Mucosa of stomach (tissue), 1 donor: ENCODE results near the gene AKAP8.
"Not testable (repeated sequence)": the region's sequence is repeated elsewhere in the genome, so short reads cannot be mapped to it uniquely, and the experiment has no call there.

Source experiments
- H3K27me3 ChIP-seq: one replicate; pipeline ENCODE4 v1.7.0; 2013; ENCODE audit warnings: mild to moderate bottlenecking, low read length; ENCODE audit not compliant: control insufficient read depth, insufficient read depth
- H3K36me3 ChIP-seq: one replicate; pipeline ENCODE4 v1.7.0; 2013; ENCODE audit warnings: low read length; ENCODE audit not compliant: control insufficient read depth, insufficient read depth
- H3K4me1 ChIP-seq: one replicate; pipeline ENCODE4 v1.7.0; 2013; ENCODE audit warnings: mild to moderate bottlenecking, low read length; ENCODE audit not compliant: control insufficient read depth, insufficient read depth
- H3K4me3 ChIP-seq: one replicate; pipeline ENCODE4 v1.7.0; 2013; ENCODE audit warnings: low read length
- H3K9ac ChIP-seq: one replicate; pipeline ENCODE4 v1.7.0; 2013; ENCODE audit warnings: mild to moderate bottlenecking, low read length, moderate library complexity
- H3K9me3 ChIP-seq: one replicate; pipeline ENCODE4 v1.7.0; 2013; ENCODE audit warnings: mild to moderate bottlenecking, low read length, moderate library complexity; ENCODE audit not compliant: control insufficient read depth
- donor health status: Pancreatic carcinoma.

AKAP8 gene

DNA sequence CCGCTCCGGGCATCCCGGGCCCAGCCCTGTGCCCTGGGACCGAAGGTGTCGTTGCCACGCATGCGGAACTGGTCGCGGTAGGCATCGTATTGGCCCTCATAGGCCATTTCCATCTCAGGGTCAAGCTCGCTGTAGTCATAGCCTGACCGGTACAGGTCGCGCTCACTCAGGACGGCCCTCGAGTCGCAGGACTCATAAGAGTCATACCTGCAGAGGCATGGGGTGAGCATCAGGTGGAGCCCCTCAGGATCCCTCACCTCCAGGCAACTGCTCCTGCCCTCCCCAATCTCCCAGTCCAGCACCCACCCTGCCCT is 21.8 kb upstream of the AKAP8 start:
- Histone ChIP-seq H3K4me1 (no peaks in the 10 kb centered on the region), H3K4me3 (no peak overlapping the region), H3K36me3 (peaks cover 17% of the 10 kb centered on the region)

GRCh38 chr19:15400521-15401396 is 21.2 kb upstream of the AKAP8 start:
- Histone ChIP-seq H3K4me1 (no peaks in the 10 kb centered on the region), H3K9ac (no peak overlapping the region), H3K4me3 (no peak overlapping the region), H3K9me3 (no peaks in the 10 kb centered on the region), H3K36me3 (peaks cover 17% of the 10 kb centered on the region), H3K27me3 (no peaks in the 10 kb centered on the region)

More for the DNA sequence above, 21.8 kb upstream of the AKAP8 start:
- Histone ChIP-seq H3K27me3 (no peaks in the 10 kb centered on the region), H3K9ac (no peak overlapping the region), H3K9me3 (no peaks in the 10 kb centered on the region)

DNA sequence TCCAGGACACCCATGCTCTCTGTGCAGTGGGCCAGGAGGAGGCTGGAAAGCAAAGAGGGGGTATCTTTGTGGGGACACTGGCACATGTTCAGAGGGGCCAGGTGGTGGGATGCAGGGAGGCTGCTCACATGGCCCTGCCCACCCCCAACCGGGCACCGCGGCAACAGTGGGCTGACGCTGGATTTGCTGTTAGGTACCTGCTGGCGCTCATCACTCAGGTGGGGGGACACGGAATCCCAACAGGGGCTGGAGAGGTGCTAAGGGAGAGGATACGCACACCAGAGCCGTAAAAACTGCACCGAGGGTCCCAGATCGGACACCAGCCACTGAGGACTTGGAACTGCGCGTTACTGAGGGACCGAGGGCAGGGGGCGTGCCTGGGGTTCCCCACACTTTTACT is 20.0 kb upstream of the AKAP8 start:
- Histone ChIP-seq H3K4me1 (no peaks in the 10 kb centered on the region), H3K4me3 (no peak overlapping the region), H3K27me3 (no peaks in the 10 kb centered on the region), H3K36me3 (peaks cover 17% of the 10 kb centered on the region), H3K9ac (no peak overlapping the region), H3K9me3 (no peaks in the 10 kb centered on the region)

DNA sequence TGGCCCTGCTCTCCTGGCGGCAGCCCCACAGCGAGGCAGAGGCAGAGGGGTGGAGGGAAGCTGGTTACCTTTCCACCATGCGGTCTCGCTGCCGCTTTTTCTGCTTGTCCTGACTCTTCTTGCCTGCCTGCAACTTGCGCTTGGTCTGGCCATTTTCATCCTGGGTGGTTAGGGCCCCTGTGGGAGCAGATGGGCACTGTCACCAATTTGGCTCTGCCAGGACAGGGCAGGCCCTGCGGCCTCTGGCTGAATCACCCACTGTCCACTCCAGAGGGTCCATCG is 19.6 kb upstream of the AKAP8 start:
- no peaks in the 10 kb centered on the region for H3K4me1 ChIP-seq
- H3K4me3 ChIP-seq, result no peak overlapping the region
- no peaks in the 10 kb centered on the region for H3K27me3 ChIP-seq
- no peak overlapping the region for H3K9ac ChIP-seq
- no peaks in the 10 kb centered on the region for H3K9me3 ChIP-seq
- H3K36me3 ChIP-seq, result peaks cover 17% of the 10 kb centered on the region

DNA sequence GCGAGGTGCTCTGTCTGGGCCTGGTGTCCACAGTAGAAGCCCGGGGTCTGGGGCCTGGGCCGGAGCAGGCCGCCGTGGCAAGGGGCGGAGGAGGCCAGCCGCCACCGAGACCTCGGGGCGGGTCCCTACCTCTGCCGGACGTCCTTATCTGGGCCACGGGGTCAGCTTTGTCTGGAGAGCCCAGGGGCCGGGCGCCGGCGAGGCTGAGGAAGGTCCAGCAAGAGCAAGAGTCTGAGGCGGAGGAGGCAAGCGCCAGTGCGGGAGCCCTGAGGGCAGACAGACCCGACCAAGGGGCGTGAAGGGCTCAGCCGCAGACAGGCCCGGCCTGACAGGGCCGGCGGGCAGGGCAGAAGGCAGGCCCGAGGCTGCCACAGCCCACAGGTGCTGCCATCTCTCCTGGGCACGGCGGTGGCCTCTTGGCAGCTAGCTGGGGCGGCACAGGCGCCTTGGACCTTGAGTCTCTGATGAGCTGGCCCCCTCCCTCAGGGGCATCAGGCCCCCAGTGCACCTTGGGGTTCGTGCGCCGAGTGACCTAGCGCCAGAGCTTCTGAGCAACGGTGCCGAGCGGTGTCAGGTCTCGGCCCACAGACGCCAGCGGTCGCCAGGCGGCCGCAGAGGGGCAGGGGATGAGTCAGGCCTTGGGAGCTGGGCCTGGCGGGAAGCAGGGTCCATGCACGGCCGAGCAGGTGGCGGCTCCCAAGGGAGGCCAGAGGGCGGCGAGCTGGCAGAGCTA is 19.1 kb upstream of the AKAP8 start:
- Histone ChIP-seq H3K9ac (no peak overlapping the region), H3K27me3 (no peaks in the 10 kb centered on the region), H3K36me3 (peaks cover 17% of the 10 kb centered on the region), H3K4me3 (no peak overlapping the region), H3K4me1 (no peaks in the 10 kb centered on the region), H3K9me3 (no peaks in the 10 kb centered on the region)

DNA sequence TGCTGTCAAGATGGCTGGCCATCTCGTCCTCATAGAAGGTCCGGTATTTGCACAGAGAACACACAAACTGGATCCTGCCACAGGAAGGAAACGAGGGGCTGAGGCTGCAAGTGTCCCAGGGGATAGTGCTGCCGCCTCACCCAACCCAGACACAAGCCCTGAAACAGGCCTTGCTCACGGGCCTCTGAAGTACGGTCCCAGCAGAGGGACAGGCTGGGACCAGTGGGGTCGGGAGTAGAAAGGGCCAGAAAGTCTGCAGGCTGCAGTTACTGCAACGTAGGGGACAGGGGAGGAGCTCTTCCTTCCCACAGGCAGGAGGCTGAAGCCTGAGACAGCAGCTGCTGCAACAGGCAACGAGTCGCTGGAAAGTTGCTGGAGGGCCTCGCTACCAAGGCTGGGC is 18.2 kb upstream of the AKAP8 start:
- Histone ChIP-seq H3K9me3 (no peaks in the 10 kb centered on the region), H3K27me3 (no peaks in the 10 kb centered on the region), H3K4me1 (no peaks in the 10 kb centered on the region), H3K9ac (no peak overlapping the region), H3K36me3 (peaks cover 17% of the 10 kb centered on the region), H3K4me3 (no peak overlapping the region)

DNA sequence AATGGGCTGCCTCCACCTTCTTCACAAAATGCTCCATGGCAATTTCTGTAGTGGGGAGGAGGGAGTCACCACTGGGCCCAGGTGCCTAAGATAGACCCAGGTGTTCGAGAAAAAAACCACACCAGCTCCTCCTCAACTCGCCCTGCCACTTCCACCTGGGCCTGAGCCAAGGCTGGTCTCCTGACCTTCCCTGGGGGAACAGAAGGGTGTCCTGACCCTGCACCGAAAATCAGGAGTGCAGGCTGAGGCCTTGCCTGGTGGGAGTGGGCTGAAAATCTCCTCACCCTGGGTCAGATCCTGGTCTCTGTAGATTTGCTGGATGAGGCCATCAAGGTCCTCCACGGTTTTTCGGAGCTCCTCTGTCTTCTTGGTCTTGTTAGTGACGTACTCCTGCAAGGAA is 17.6 kb upstream of the AKAP8 start:
- no peaks in the 10 kb centered on the region for H3K27me3 ChIP-seq
- H3K4me3 ChIP-seq, result no peak overlapping the region
- no peaks in the 10 kb centered on the region for H3K4me1 ChIP-seq
- peaks cover 17% of the 10 kb centered on the region for H3K36me3 ChIP-seq
- no peak overlapping the region for H3K9ac ChIP-seq
- no peaks in the 10 kb centered on the region for H3K9me3 ChIP-seq

DNA sequence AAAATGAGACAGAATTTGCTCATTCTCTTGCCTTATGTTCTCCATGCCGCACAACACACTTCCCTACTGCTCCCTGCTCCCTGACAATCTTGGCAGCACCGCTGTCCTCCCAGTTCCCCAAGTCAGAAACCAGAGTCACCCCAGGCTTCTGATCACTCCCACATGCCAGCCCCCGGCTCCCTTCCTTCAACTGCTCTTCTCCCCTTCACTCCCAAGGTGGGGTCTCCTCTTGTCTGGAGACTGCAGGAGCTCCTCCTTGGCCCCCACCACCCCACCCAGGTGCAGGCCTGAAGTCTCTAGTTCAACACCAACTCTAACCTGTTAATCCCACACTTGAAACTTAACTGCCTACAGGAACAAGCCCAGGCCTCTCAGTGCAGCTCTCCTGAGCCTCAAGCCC is 16.8 kb upstream of the AKAP8 start:
- no peak overlapping the region for H3K9ac ChIP-seq
- H3K9me3 ChIP-seq, result no peaks in the 10 kb centered on the region
- no peak overlapping the region for H3K4me3 ChIP-seq
- peaks cover 17% of the 10 kb centered on the region for H3K36me3 ChIP-seq
- no peaks in the 10 kb centered on the region for H3K4me1 ChIP-seq
- no peaks in the 10 kb centered on the region for H3K27me3 ChIP-seq

DNA sequence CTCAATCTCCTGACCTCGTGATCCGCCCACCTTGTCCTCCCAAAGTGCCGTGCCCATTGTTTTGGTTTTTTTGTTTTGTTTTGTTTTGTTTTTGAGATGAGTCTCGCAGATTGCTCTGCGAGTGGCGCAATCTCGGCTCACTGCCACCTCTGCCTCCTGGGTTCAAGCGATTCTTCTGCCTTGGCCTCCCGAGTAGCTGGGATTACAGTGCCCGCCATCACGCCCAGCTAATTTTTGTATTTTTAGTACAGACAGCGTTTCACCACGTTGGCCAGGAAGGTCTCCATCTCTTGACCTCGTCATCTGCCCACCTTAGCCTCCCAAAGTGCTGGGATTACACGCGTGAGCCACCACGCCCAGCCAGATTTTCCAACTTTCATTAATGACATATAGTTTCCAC is 15.7 kb upstream of the AKAP8 start:
- H3K9ac ChIP-seq, H3K4me3 ChIP-seq, H3K4me1 ChIP-seq, H3K9me3 ChIP-seq, H3K27me3 ChIP-seq: not testable (repeated sequence)
- peaks cover 17% of the 10 kb centered on the region for H3K36me3 ChIP-seq

- Histone ChIP-seq H3K9me3 (no peaks in the 10 kb centered on the region), H3K4me3 (no peak overlapping the region), H3K27me3 (no peaks in the 10 kb centered on the region), H3K36me3 (peaks cover 17% of the 10 kb centered on the region), H3K9ac (no peak overlapping the region), H3K4me1 (no peaks in the 10 kb centered on the region)
Measured at GRCh38 chr19:15394426-15394825, 14.8 kb upstream of the AKAP8 start.

- Histone ChIP-seq H3K4me3 (no peak overlapping the region), H3K9me3 (no peaks in the 10 kb centered on the region), H3K27me3 (no peaks in the 10 kb centered on the region), H3K36me3 (peaks cover 16% of the 10 kb centered on the region), H3K9ac (no peak overlapping the region), H3K4me1 (no peaks in the 10 kb centered on the region)
Measured at GRCh38 chr19:15393963-15394362, 14.4 kb upstream of the AKAP8 start.

GRCh38 chr19:15390814-15391213 is 11.2 kb upstream of the AKAP8 start:
- no peak overlapping the region for H3K9ac ChIP-seq
- no peaks in the 10 kb centered on the region for H3K9me3 ChIP-seq
- no peaks in the 10 kb centered on the region for H3K36me3 ChIP-seq
- H3K27me3 ChIP-seq, result no peaks in the 10 kb centered on the region
- no peak overlapping the region for H3K4me3 ChIP-seq
- no peaks in the 10 kb centered on the region for H3K4me1 ChIP-seq
